A673 (cell line): ENCODE results near the gene ASB8. TPM values are rescaled to one million over a fixed set of nuclear protein-coding genes. Genes with fewer than 3 reads are reported as not detected.

Experiments
- BruUV-seq: library from RNA; stranded (reverse); fragments of 400-500 nt; replicated peaks from 2 replicates; lab custom pipeline; 2021; lab: Mats Ljungman, UMichigan
- CTCF ChIA-PET: fragments of 300-600 bp; sonication (Branson Sonifier 250); formaldehyde crosslinking; loops from one replicate; lab custom pipeline; 2022; ENCODE audit warnings: antibody characterized with exemption; lab: Charles Lee
- POLR2A ChIA-PET: fragments of 300-600 bp; sonication (Branson Sonifier 250); formaldehyde crosslinking; loops from one replicate; lab custom pipeline; 2022; ENCODE audit warnings: antibody characterized with exemption; ENCODE audit not compliant: low non-redundant PET; lab: Charles Lee
- DNase-seq: peaks from one replicate; pipeline ENCODE4 v3.0.0-alpha.2; 2015; ENCODE audit warnings: low spot score
- H3K27ac ChIP-seq: fragments of 200-600 bp; sonication (generic); 2 replicates; pipeline ENCODE4 v1.5.1; 2016; ENCODE audit warnings: mixed run types, low read depth, mild to moderate bottlenecking, mixed read lengths, antibody characterized with exemption, low read length; ENCODE audit not compliant: poor library complexity, severe bottlenecking
- H3K27me3 ChIP-seq: fragments of 200-600 bp; sonication (generic); replicated peaks from 2 replicates; pipeline ENCODE4 v1.6.1; 2017; ENCODE audit warnings: mixed run types, low read depth, mild to moderate bottlenecking, mixed read lengths, antibody characterized with exemption, low read length; ENCODE audit not compliant: insufficient read depth, poor library complexity
- H3K36me3 ChIP-seq: fragments of 200-600 bp; sonication (generic); 2 replicates; pipeline ENCODE4 v1.6.1; 2016; ENCODE audit warnings: mixed run types, mild to moderate bottlenecking, mixed read lengths, antibody characterized with exemption, low read length; ENCODE audit not compliant: insufficient read depth, poor library complexity, severe bottlenecking
- H3K4me1 ChIP-seq: fragments of 200-600 bp; sonication (generic); 2 replicates; pipeline ENCODE4 v1.6.1; 2017; ENCODE audit warnings: mixed run types, mild to moderate bottlenecking, mixed read lengths, antibody characterized with exemption, low read length; ENCODE audit not compliant: insufficient read depth, poor library complexity, severe bottlenecking
- H3K4me3 ChIP-seq: fragments of 200-600 bp; sonication (generic); 2 replicates; pipeline ENCODE4 v1.5.1; 2016; ENCODE audit warnings: low read depth, mixed run types, mild to moderate bottlenecking, mixed read lengths, low read length; ENCODE audit not compliant: poor library complexity, severe bottlenecking
- H3K9me3 ChIP-seq: fragments of 200-600 bp; sonication (generic); 2 replicates; pipeline ENCODE4 v1.6.1; 2016; ENCODE audit warnings: mixed run types, low read depth, mild to moderate bottlenecking, mixed read lengths, antibody characterized with exemption, low read length; ENCODE audit not compliant: poor library complexity, severe bottlenecking
- CTCF ChIP-seq: fragments of 300-800, 200-600 bp; sonication (generic); conservative IDR thresholded peaks from 2 replicates; pipeline ENCODE4 v1.5.1; 2017; ENCODE audit warnings: low read depth, mild to moderate bottlenecking, antibody characterized with exemption, low read length, moderate library complexity, mixed read lengths
- EZH2 ChIP-seq: fragments of 200-600 bp; sonication (generic); IDR thresholded peaks from 2 replicates; pipeline ENCODE4 v1.6.1; 2017; ENCODE audit warnings: borderline replicate concordance, low read depth, mild to moderate bottlenecking, mixed read lengths, antibody characterized with exemption, low read length; ENCODE audit not compliant: poor library complexity, severe bottlenecking
- intact Hi-C: fragments of 100-400 bp; cut with micrococcal nuclease; formaldehyde crosslinking; loops from one replicate; pipeline ENCODE4 v1.10.0; 2022; ENCODE audit not compliant: unreplicated experiment
- total RNA-seq: library from RNA; stranded (reverse); gene quantifications from 2 replicates; pipeline ENCODE4 v1.2.3, GENCODE V29; 2021

ASB8 gene
- total RNA-seq, 1 experiment from 2014 or later = 23.5 TPM

GRCh38 chr12:48123169-48123568 lies 34.1 kb downstream of the ASB8 start:
- Histone ChIP-seq H3K4me1 (peaks cover 14% of the 10 kb centered on the region), H3K27me3 (no peaks in the 10 kb centered on the region), H3K36me3 (peaks cover 42% of the 10 kb centered on the region), H3K27ac (no peak overlapping the region), H3K4me3 (no peak overlapping the region), H3K9me3 (no peaks in the 10 kb centered on the region)
- ChIA-PET CTCF (no interaction called here), POLR2A (no interaction called here)
- TF ChIP-seq EZH2 = no peak
- no peak for TF ChIP-seq CTCF
- DNase-seq = no peak
- BruUV-seq = no TSS peak
- intact Hi-C loops = no loop called here

DNA sequence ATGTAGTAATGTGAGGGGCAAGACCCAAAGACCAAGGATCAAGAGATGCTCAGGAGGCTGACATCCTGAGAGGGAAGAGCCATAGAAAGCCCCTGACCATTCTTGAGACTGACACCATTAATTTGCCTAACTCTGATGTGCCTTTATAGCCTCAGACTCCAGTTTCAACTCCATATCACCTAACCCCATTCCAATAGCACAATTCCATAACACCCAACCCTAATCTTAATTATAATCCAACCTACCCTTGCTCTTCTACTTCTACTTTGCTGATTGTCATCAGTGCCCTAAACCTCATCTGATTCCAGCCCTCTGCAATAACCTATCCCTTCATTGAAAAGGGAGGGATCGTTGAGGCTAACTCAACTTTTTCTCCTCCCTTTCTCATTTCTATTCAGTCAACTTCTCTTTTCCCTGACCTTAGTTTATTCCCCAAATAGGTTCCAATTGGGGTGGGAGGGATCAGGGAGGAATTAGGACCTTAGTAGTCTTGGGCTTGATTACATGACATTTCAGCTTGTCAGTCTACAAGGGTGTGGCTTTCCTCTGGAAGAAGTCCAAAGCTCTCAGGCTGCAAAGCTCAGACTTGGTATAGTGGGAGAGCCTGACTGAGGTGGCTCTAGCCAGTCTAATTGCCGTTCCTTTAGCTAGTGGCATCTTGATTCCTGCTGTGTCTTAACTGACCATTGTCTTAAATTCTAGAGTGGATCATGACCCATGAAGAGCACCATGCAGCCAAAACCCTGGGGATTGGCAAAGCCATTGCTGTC lies 35.1 kb downstream of the ASB8 start:
- BruUV-seq = no TSS peak
- H3K9me3 ChIP-seq = no peaks in the 10 kb centered on the region
- intact Hi-C loops = no loop called here
- peaks cover 5% of the 10 kb centered on the region for H3K27me3 ChIP-seq
- DNase-seq = no peak
- TF ChIP-seq CTCF = no peak
- TF ChIP-seq EZH2 = no peak
- H3K27ac ChIP-seq = no peak overlapping the region
- CTCF ChIA-PET = no interaction called here
- peaks cover 14% of the 10 kb centered on the region for H3K4me1 ChIP-seq
- POLR2A ChIA-PET = no interaction called here
- H3K36me3 ChIP-seq = peaks cover 38% of the 10 kb centered on the region
- no peak overlapping the region for H3K4me3 ChIP-seq

GRCh38 chr12:48121522-48121921 lies 35.8 kb downstream of the ASB8 start:
- ChIA-PET CTCF (no interaction called here), POLR2A (no interaction called here)
- BruUV-seq = no TSS peak
- peaks cover 11% of the 10 kb centered on the region for H3K27me3 ChIP-seq
- TF ChIP-seq CTCF = no peak
- no peak for TF ChIP-seq EZH2
- no peak overlapping the region for H3K27ac ChIP-seq
- H3K9me3 ChIP-seq = no peaks in the 10 kb centered on the region
- peaks cover 14% of the 10 kb centered on the region for H3K4me1 ChIP-seq
- DNase-seq = no peak
- H3K4me3 ChIP-seq = no peak overlapping the region
- H3K36me3 ChIP-seq = peaks cover 31% of the 10 kb centered on the region
- intact Hi-C loops = no loop called here
